Mucosa of gallbladder (tissue), 1 donor: ENCODE measurements around the gene DLG1. TPM values are rescaled to one million over a fixed set of nuclear protein-coding genes. Genes with fewer than 3 reads are reported as not detected.

Experiments
- DNase-seq: peaks from one replicate; pipeline ENCODE4 v3.0.0-alpha.2; 2020; ENCODE audit warnings: low spot score
- total RNA-seq: library from RNA; stranded (reverse); gene quantifications from one replicate; pipeline ENCODE4 v1.2.1, GENCODE V29; 2021
- donor health status: DM: no; HTN: no; CAD: no.

DLG1 gene
- total RNA-seq, 1 donor from 2014 or later: 90.0 TPM

GRCh38 chr3:197248341-197248740 is 50.1 kb downstream of the DLG1 start:
- no peak for DNase-seq

DNA sequence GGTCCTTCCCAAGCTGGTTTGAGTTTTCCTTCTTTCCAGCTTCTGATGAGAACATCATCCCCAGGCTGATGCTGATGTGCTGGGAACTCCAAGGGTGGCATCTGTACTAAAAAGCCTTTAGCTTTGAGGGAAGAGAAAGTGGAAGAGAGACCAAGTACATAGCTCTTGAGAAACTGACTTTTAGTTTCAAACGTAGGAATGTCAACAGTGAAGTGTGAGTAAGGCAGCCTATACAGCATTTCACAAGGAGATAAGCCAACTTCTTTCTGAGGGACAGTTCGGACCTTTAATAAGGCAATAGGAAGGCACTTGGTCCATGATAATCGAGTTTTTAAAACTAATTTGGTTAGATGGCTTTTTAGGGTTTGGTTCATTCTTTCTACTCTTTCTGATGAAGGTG is 53.7 kb downstream of the DLG1 start:
- no peak for DNase-seq

DNA sequence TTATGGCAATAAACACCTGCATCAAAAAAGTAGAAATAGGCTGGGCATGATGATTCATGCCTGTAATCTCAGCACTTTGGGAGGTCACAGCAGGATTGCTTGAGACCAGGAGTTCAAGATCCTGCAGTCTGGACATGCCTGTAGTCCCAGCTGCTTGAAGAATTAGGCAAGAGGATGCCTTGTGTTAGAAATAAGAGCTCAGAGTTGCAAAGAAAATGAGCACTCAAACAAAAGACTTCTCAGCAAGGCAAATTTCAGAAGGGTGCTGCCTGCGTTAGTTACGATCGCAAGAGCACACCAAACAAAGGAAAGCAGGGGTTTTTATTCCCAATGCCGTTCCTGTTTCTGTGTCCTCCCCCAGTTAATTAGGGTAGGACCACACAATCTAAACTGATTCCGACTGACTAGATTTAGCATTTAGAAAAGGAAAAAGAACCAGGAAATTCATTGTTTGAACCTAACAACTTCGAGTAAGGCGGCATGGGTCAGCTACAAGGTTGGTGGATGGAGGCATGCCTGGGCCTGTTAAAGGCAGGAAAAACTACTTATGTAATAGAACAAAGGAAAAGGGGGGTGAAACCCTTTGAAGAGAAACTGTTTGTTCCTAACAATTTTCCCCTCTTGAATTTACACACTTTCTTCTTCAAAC is 55.5 kb downstream of the DLG1 start:
- no peak for DNase-seq

GRCh38 chr3:197241173-197241572 is 57.2 kb downstream of the DLG1 start:
- no peak for DNase-seq

DNA sequence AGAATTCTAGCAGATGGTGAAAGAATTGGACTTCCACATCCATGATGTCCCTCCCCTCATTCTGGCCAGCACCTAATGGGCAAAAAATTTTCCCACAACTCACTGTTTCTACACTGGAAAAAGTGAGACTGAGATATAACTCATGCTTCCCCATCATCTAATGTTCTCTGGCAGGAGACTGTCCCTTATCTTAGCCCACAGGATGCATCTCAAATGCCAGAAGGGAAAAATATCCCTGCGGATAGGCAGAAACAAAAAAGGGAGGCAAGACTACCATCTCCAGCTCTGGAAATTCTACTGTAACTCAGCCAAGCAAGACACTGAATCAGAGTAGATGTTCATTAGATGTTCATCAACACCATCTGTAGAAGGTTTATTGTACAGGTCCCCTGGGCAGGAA is 58.6 kb downstream of the DLG1 start:
- DNase-seq: no peak

- no peak for DNase-seq
Observed at GRCh38 chr3:197238842-197239241, 59.6 kb downstream of the DLG1 start.

DNA sequence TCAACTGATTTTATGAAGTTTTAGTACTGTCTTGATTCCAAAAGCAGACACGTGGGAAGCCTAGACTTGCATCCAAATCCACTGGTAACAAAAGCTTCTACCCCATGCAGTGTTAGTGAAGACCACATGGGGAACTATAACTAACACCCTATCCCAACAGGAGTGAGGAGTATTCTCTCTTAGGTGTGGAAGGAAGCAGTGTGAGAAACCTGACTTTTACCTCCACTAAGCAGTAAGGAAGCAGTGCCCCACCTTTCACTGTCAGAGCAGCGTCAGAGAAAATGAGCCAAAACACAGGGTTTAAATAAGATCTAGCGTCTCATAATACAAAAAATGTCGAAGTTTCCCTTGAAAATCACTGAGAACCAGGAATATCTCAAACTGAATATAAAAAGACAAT is 60.5 kb downstream of the DLG1 start:
- no peak for DNase-seq

DNA sequence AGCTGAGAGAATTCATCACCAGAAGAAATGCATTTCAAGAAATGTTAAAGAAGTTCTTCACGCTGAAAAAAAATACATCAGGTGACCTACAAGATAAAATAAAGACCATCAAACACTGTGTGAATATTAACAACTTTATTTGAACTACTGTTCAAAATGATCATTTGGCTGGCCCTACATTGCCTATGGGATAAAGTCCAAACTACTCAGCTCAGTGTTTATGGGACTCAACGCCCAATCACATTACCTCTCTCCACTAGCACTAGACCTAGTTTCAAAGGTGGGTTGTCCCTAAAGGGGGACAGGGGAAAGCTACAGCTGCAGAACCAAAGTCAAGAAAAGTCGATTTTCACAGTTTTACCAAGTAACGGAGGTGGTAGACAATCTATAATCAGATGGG is 62.0 kb downstream of the DLG1 start:
- no peak for DNase-seq

DNA sequence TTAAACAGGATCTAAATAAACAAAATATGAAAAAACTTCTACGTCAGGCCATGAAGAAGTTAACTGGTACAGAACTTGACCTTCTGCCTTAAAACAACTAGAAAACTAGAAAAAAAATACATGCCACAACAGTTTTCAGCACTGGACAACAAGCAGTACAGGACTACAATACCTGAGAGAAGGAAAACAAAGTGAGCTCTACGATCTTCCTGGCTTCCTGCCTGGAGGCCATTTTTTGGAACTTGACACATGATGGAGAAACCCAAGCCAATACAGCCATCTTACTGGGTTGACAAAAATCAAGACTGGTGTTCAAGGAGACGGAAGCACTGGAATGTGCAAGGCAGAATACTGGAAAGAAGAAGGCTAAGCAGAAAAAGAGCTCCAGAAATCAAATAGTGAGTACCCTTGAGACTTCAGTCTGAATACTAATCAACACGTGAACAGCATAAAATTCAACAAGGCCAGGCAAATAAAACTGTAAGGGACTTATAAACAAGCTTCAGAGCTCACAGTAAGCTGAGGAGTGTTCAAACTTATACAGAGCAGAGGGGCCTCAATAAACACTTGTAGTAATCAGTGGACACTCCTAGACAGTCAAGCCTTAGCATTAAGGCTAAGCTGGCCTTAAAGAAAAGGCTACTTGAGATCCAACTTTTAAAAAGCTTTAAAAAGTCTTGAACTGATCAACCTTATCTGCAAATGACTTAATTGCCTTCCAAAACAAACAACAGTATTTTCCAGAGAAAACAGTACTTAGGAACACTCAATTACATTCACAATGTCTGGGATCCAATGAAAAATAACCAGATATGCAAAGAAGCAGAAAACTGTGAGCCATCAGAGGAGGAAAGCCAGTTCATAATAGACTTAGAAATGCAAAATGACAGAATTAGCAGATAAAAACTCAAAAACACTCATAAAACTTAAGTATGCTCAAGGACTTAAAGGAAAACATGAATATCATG is 63.2 kb downstream of the DLG1 start:
- DNase-seq: no peak

DNA sequence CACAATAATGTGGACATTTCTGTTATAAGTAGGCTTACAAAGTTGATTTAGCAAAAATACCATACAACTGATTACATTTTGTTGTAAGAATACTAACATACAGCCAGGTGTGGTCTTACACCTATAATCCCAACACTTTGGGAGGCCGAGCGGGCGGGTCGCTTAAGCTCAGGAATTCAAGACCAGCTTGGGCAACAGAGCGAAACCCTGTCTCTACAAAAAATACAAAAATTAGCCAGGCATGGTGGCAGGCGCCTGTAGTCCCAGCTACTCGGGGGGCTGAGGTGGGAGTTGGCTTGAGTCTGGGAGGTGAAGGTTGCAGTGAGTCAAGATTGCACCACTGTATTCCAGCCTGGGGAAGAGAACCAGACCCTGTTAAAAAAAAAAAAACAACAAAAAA is 67.1 kb downstream of the DLG1 start:
- no peak for DNase-seq

- no peak for DNase-seq
Observed at GRCh38 chr3:197229836-197230235, 68.6 kb downstream of the DLG1 start.

- DNase-seq: no peak
Observed at GRCh38 chr3:197229178-197229577, 69.2 kb downstream of the DLG1 start.

DNA sequence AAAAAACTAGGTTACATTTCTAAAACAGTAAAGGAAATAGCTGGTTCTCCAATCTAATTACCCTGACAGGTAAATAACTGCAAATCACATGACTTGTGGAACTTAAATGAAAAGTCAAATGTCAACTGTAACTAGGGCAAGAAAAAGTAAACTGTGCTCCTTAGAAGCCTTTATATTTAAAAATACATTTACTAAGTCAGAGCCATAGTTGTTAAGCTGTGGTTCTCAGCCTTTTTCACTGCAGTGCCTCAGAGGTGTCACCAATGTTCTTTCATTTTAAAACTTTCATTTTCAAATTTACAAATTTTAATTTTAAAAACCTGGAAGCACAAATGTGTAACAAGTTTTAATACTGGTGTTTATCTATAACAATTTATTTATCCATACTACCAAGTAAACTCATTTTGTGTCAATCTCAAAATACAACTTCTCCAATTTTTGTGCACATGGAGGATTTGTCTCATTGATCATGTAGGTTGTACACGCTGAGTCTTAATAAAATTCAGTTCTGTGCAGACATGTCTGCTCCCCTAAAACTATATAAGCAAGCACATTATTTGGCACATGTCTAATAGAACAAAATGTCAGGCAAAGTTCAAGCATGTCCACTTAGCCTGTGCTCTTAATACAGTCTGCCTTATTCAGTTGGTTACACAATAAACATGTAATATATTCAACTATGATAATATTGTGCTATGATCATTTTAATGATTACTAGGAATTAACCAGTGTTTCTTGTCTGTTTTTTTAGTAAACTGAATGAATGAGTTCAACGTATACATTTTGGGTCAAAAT is 70.4 kb downstream of the DLG1 start:
- DNase-seq: no peak

GRCh38 chr3:197226179-197226578 is 72.2 kb downstream of the DLG1 start:
- no peak for DNase-seq

GRCh38 chr3:197225579-197225978 is 72.8 kb downstream of the DLG1 start:
- no peak for DNase-seq

DNA sequence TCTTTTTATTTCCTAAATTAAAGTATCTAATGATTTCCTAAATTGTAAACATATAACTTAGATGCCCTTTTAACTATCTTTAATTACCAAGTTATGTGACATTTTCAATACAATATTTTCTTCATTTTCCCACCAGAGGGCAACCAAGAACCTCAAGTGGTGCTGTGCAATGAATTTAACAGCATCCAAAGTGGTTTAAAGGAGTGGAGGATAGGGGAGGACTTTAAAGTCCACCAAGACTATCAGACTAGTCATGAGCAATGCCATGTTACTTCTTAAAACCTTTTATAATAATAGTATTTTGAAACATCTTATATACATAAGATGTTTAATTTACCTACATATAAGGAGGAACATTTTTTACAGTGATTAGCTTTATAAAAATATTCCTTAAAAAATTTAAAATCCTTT is 74.4 kb downstream of the DLG1 start:
- no peak for DNase-seq

- DNase-seq: no peak
Observed at GRCh38 chr3:197222937-197223370, 75.5 kb downstream of the DLG1 start.

DNA sequence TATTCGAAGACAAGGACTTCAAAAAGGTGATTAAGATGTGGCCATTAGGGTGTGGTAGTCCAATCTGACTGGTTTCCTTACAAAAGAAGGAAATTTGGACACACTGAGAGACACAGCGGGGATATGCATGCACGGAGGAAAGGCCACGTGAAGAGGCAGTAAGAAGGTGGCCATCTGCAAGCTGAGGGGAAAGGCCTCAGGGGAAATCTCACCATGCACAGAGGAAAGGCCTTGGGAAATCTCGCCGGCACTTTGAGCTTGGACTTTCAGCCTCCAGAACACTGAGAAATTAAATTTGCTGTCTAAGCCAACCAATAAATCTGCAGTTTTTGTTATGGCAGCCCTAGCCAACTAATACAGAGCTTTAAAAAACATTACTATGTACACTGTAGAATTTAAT is 78.8 kb downstream of the DLG1 start:
- no peak for DNase-seq

DNA sequence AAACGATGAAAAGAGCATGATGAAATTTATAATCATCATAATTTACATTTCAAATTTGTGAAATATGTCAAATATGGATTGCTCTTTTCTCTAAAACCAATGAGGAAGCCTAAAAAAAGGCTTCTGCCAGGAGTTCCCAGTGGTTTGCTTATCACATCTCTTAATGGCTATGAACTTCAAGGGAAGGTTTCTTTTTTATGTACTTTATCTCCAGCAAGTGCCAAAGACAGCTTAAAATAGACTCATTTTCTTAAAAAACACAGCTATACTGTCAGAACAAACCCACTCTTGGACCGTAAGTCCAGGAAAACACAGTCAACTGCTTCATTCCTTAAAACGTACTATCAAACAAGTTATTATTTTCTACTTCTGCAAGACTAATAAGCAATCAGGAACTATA is 80.2 kb downstream of the DLG1 start:
- no peak for DNase-seq

DNA sequence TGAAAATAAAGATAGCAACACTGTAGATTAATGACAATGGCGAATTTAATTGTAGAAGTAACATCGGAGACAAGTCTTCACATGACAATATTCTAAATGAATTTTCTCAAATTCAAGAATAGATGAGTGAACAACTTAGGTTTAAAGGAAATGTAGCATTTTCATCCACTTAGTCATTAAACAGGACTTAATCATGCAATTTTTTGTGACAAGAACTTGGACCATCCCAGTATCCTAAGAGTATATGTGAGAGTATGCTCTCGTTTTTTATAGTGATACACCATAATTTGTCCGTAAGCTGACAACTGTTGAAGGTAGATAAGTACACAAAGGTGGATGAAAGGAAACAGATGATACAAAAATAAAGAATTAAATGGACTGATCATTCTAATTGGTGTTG is 81.5 kb downstream of the DLG1 start:
- no peak for DNase-seq

GRCh38 chr3:197216169-197216860 is 82.1 kb downstream of the DLG1 start:
- DNase-seq: no peak

- no peak for DNase-seq
Observed at GRCh38 chr3:197212290-197212689, 86.1 kb downstream of the DLG1 start.
